ENCODE measurements around the gene UPK3B.
A peak's percentile ranks its signal among the peaks of the same experiment; 100 is the strongest.
"Not testable (repeated sequence)": the region's sequence is repeated elsewhere in the genome, so short reads cannot be mapped to it uniquely, and the experiment has no call there.

UPK3B gene

GRCh38 chr7:76513817-76514799, 3.8 kb downstream of the UPK3B start:
- no peak for DNase-seq (ENCODE audit: low read depth)
- no peak for TF ChIP-seq CTCF (IDR thresholded peaks at IDR 0.05; ENCODE audit: low read length, missing control alignments)
- H3K4me3 ChIP-seq (replicated peaks; ENCODE audit: low read depth, low read length), result no peak overlapping the region

GRCh38 chr7:76514926-76515771, 4.8 kb downstream of the UPK3B start:
- no peak for TF ChIP-seq CTCF (IDR thresholded peaks at IDR 0.05; ENCODE audit: low read length, missing control alignments)
- no peak for DNase-seq (ENCODE audit: low read depth)
- H3K4me3 ChIP-seq (replicated peaks; ENCODE audit: low read depth, low read length), result no peak overlapping the region

GRCh38 chr7:76515999-76516443, 5.7 kb downstream of the UPK3B start:
- DNase-seq (ENCODE audit: low read depth), result peak; percentile 64
- H3K4me3 ChIP-seq (replicated peaks; ENCODE audit: low read depth, low read length), result no peak overlapping the region
- TF ChIP-seq CTCF (IDR thresholded peaks at IDR 0.05; ENCODE audit: low read length, missing control alignments), result peak; percentile 97

- H3K4me3 ChIP-seq (replicated peaks; ENCODE audit: low read depth, low read length); DNase-seq (ENCODE audit: low read depth): not testable (repeated sequence)
Measured at GRCh38 chr7:76516932-76517331, 6.6 kb downstream of the UPK3B start.

- H3K4me3 ChIP-seq (replicated peaks; ENCODE audit: low read depth, low read length); DNase-seq (ENCODE audit: low read depth): not testable (repeated sequence)
Measured at GRCh38 chr7:76526183-76526582, 15.8 kb downstream of the UPK3B start.

GRCh38 chr7:76531643-76532042, 21.3 kb downstream of the UPK3B start:
- H3K4me3 ChIP-seq (replicated peaks; ENCODE audit: low read depth, low read length); DNase-seq (ENCODE audit: low read depth): not testable (repeated sequence)

GRCh38 chr7:76543197-76543596, 32.8 kb downstream of the UPK3B start, which contains the start of gene SPDYE16:
SPDYE16 (minus strand) TSS chr7:76543297; CDS start chr7:76541459, 1,838 bp downstream.
- DNase-seq (ENCODE audit: low read depth); H3K4me3 ChIP-seq (replicated peaks; ENCODE audit: low read depth, low read length): not testable (repeated sequence)

GRCh38 chr7:76549025-76549854, 38.9 kb downstream of the UPK3B start:
- DNase-seq (ENCODE audit: low read depth), result peak; percentile 93

GRCh38 chr7:76549855-76550248, 39.5 kb downstream of the UPK3B start:
- DNase-seq (ENCODE audit: low read depth), result not testable (repeated sequence)
- H3K4me3 ChIP-seq (replicated peaks; ENCODE audit: low read depth, low read length), result peak overlapping the region; percentile 68

More at GRCh38 chr7:76549025-76549854, 38.9 kb downstream of the UPK3B start:
- H3K4me3 ChIP-seq (replicated peaks; ENCODE audit: low read depth, low read length), result peak overlapping the region; percentile 68

- not testable (repeated sequence) for H3K4me3 ChIP-seq (replicated peaks; ENCODE audit: low read depth, low read length); DNase-seq (ENCODE audit: low read depth)
Measured at GRCh38 chr7:76551992-76552391, 41.6 kb downstream of the UPK3B start.

- not testable (repeated sequence) for DNase-seq (ENCODE audit: low read depth); H3K4me3 ChIP-seq (replicated peaks; ENCODE audit: low read depth, low read length)
Measured at GRCh38 chr7:76559685-76560084, 49.3 kb downstream of the UPK3B start.

GRCh38 chr7:76560157-76560556, 49.8 kb downstream of the UPK3B start:
- H3K4me3 ChIP-seq (replicated peaks; ENCODE audit: low read depth, low read length); DNase-seq (ENCODE audit: low read depth): not testable (repeated sequence)

- not testable (repeated sequence) for DNase-seq (ENCODE audit: low read depth); H3K4me3 ChIP-seq (replicated peaks; ENCODE audit: low read depth, low read length)
Measured at GRCh38 chr7:76561342-76561741, 51.0 kb downstream of the UPK3B start.

GRCh38 chr7:76565001-76565400, 54.6 kb downstream of the UPK3B start:
- DNase-seq (ENCODE audit: low read depth); H3K4me3 ChIP-seq (replicated peaks; ENCODE audit: low read depth, low read length): not testable (repeated sequence)

All from fibroblast of pulmonary artery (primary cell).